Lower leg skin (tissue), 3 donors: Measurements from ENCODE around the gene CRB2.

ENCODE experiments used
- CTCF ChIP-seq, 3 donors: fragments of 450-650 bp; IDR thresholded peaks; one replicate each; pipeline ENCODE4 v1.5.1; 2016; ENCODE audit warnings: antibody characterized with exemption in 3 of 3, mild to moderate bottlenecking in 3 of 3, moderate library complexity in 2 of 3
- POLR2A ChIP-seq, 2 donors: fragments of 450-650 bp; IDR thresholded peaks; one replicate each; pipeline ENCODE4 v1.6.1; 2016 to 2017; ENCODE audit warnings: antibody characterized with exemption in 2 of 2, mild to moderate bottlenecking in 1 of 2, moderate library complexity in 1 of 2

DNA sequence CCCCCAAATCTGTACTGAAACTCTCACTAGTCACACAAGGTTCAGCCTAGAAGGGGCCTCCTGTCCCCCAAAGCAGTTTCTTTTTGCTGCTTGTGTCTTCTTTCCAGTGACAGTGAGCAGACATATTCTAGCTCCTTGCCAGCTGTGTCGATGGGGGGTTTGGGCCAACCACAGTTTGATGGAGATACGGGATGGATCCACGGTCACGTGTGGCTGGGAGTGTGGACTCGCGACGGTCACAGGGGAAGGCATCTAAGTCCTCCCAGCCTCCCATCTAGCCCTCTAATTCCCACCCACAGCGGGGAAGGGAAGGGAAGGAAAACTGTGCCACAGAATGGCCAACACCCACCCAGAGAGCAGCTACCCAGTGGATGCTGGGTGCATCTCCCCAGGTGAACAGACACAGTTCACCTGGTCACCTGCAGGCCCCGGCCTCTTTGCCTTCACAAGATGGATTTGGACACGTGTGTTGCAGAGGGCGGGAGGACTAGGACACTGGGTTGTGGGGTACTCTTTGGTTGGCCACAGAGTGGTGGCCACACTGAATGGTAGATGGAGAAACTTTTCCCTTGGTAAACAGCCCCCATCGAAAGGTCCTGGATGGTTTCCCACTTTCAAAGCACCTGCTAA lies 54.4 kb downstream of the CRB2 start:
- no peak for TF ChIP-seq CTCF (IDR thresholded peaks at IDR 0.05)
- no peak for TF ChIP-seq POLR2A (IDR thresholded peaks at IDR 0.05)
